ENCODE measurements around the gene MB. TPM values are rescaled to one million over a fixed set of nuclear protein-coding genes. Genes with fewer than 3 reads are reported as not detected.

The MB gene
- polyA plus RNA-seq, 1 donor (not counting 4 experiments of a cell fraction or from before 2014, with no cell fraction given), result not detected

DNA sequence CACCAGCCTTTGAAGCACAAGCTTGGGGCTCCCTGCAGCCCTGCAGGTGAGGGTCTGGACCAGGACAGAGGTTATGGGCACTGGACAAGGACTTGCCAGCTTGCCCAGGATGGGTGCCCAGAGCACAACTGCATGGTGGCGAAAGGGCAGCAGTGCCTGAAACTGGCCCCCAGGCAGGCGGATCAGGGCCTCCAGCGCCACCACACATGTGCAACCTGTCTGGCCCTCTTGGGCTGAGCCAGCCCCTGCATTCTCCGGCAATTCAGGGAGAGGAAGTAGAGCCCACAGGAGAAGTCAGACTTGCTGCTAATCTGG, 18.8 kb downstream of the MB start:
- no peaks in the 10 kb centered on the region for H3K27me3 ChIP-seq (ENCODE audit: control insufficient read depth, extremely low read depth, insufficient read depth, low read length)
- H3K27ac ChIP-seq (ENCODE audit: control insufficient read depth, insufficient read depth, low read length), result no peak overlapping the region
- FAIRE-seq (no peak), DNase-seq (ENCODE audit: low read depth, low spot score) (no peak)
- no peaks in the 10 kb centered on the region for H3K9me3 ChIP-seq (ENCODE audit: control insufficient read depth, low read depth, low read length)
- peaks cover 8% of the 10 kb centered on the region for H3K4me1 ChIP-seq (ENCODE audit: control insufficient read depth, extremely low read depth, insufficient read depth, low read length)
- H3K4me2 ChIP-seq (ENCODE audit: control insufficient read depth, extremely low read depth, insufficient read depth, low read depth, low read length), result no peak overlapping the region
- no peaks in the 10 kb centered on the region for H4K20me1 ChIP-seq (ENCODE audit: control insufficient read depth, extremely low read depth, insufficient read depth, low read length)
- dilution Hi-C loops (cut with MboI; ENCODE audit: extremely low pct_ligation_motif_present, low sequenced_read_pairs), result no loop called here
- H3K9ac ChIP-seq (ENCODE audit: control insufficient read depth, extremely low read depth, insufficient read depth, low read length), result no peak overlapping the region
- H3K79me2 ChIP-seq (ENCODE audit: control insufficient read depth, insufficient read depth, low read length), result no peaks in the 10 kb centered on the region
- TF ChIP-seq, protein P1, sequence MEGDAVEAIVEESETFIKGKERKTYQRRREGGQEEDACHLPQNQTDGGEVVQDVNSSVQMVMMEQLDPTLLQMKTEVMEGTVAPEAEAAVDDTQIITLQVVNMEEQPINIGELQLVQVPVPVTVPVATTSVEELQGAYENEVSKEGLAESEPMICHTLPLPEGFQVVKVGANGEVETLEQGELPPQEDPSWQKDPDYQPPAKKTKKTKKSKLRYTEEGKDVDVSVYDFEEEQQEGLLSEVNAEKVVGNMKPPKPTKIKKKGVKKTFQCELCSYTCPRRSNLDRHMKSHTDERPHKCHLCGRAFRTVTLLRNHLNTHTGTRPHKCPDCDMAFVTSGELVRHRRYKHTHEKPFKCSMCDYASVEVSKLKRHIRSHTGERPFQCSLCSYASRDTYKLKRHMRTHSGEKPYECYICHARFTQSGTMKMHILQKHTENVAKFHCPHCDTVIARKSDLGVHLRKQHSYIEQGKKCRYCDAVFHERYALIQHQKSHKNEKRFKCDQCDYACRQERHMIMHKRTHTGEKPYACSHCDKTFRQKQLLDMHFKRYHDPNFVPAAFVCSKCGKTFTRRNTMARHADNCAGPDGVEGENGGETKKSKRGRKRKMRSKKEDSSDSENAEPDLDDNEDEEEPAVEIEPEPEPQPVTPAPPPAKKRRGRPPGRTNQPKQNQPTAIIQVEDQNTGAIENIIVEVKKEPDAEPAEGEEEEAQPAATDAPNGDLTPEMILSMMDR (optimal IDR thresholded peaks at IDR 0.05 in 1 of 3, IDR thresholded peaks at IDR 0.05 in 1 of 3, conservative IDR thresholded peaks at IDR 0.05 in 1 of 3; ENCODE audit: extremely low read depth in 1 of 3, insufficient read depth in 2 of 3, low read length in 3 of 3), result no peak
- no peak for TF ChIP-seq EZH2 (IDR thresholded peaks at IDR 0.05; ENCODE audit: low read length)
- H3K9me1 ChIP-seq (ENCODE audit: control insufficient read depth, extremely low read depth, insufficient read depth, low read length), result no peaks in the 10 kb centered on the region
- H3K4me3 ChIP-seq (ENCODE audit: control insufficient read depth in 2 of 3, extremely low read depth in 1 of 3, insufficient read depth in 2 of 3, low read depth in 1 of 3, low read length in 3 of 3), result no peak overlapping the region
- no peaks in the 10 kb centered on the region for H3K36me3 ChIP-seq (ENCODE audit: control insufficient read depth in 2 of 2, extremely low read depth in 1 of 2, insufficient read depth in 2 of 2, low read length in 2 of 2)
- H2AFZ ChIP-seq (ENCODE audit: control insufficient read depth, low read length), result no peak overlapping the region

DNA sequence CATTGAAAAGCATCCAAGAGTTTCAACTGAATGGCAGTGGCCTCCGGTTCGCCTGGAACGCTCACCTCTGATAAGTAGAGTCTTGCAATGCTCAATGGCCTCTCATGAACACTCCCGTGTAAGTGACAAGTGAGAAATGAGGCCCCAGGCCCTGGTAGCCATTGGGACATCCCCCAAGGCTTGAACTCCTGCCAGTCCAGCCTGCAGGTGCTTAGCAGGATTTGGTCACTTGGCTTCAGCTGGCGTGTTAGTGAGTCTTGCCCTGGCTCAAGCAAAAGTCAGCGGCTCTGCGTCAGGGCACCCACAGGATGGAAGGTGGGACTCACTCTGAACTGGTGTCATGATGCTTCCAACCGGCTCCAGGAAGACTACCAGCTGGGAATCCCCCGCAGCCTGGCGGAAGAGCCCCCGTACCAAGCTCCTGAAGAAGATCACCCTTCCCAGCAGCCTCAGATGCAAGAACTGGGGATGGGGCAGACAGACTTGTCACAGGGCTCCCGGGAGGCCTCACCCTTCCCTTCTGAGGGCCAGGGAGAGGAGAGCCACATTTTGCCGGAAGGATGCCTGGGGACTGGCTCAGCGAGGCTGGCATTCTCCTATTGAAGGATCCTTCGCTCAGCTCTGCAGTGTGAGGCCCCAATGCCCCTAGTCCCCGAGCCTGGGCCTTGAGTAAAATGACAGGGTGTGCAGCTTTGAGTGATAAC, 19.3 kb downstream of the MB start:
- H3K27ac ChIP-seq (ENCODE audit: control insufficient read depth, insufficient read depth, low read length), result no peak overlapping the region
- dilution Hi-C loops (cut with MboI; ENCODE audit: extremely low pct_ligation_motif_present, low sequenced_read_pairs), result no loop called here
- no peak for FAIRE-seq

More for the DNA sequence above, 19.3 kb downstream of the MB start:
- H3K9me1 ChIP-seq (ENCODE audit: control insufficient read depth, extremely low read depth, insufficient read depth, low read length), result no peaks in the 10 kb centered on the region
- H3K79me2 ChIP-seq (ENCODE audit: control insufficient read depth, insufficient read depth, low read length), result no peaks in the 10 kb centered on the region
- H3K4me1 ChIP-seq (ENCODE audit: control insufficient read depth, extremely low read depth, insufficient read depth, low read length), result peaks cover 8% of the 10 kb centered on the region
- no peaks in the 10 kb centered on the region for H3K36me3 ChIP-seq (ENCODE audit: control insufficient read depth in 2 of 2, extremely low read depth in 1 of 2, insufficient read depth in 2 of 2, low read length in 2 of 2)
- H4K20me1 ChIP-seq (ENCODE audit: control insufficient read depth, extremely low read depth, insufficient read depth, low read length), result no peaks in the 10 kb centered on the region
- DNase-seq (ENCODE audit: low read depth, low spot score), result no peak
- no peak overlapping the region for H3K9ac ChIP-seq (ENCODE audit: control insufficient read depth, extremely low read depth, insufficient read depth, low read length)
- H3K4me3 ChIP-seq (ENCODE audit: control insufficient read depth in 2 of 3, extremely low read depth in 1 of 3, insufficient read depth in 2 of 3, low read depth in 1 of 3, low read length in 3 of 3), result no peak overlapping the region
- no peak overlapping the region for H2AFZ ChIP-seq (ENCODE audit: control insufficient read depth, low read length)
- TF ChIP-seq, protein P1 (optimal IDR thresholded peaks at IDR 0.05 in 1 of 3, IDR thresholded peaks at IDR 0.05 in 1 of 3, conservative IDR thresholded peaks at IDR 0.05 in 1 of 3; ENCODE audit: extremely low read depth in 1 of 3, insufficient read depth in 2 of 3, low read length in 3 of 3), result no peak
- no peak for TF ChIP-seq EZH2 (IDR thresholded peaks at IDR 0.05; ENCODE audit: low read length)
- no peak overlapping the region for H3K4me2 ChIP-seq (ENCODE audit: control insufficient read depth, extremely low read depth, insufficient read depth, low read depth, low read length)
- H3K27me3 ChIP-seq (ENCODE audit: control insufficient read depth, extremely low read depth, insufficient read depth, low read length), result no peaks in the 10 kb centered on the region
- no peaks in the 10 kb centered on the region for H3K9me3 ChIP-seq (ENCODE audit: control insufficient read depth, low read depth, low read length)

Data from keratinocyte (primary cell).